AG09309 (cell line): ENCODE data around the gene SUGP1.
"Not testable (repeated sequence)": the region's sequence is repeated elsewhere in the genome, so short reads cannot be mapped to it uniquely, and the experiment has no call there.

Experiments
- DNase-seq: peaks from one replicate; pipeline ENCODE4 v3.0.0-alpha.2; 2010; ENCODE audit warnings: low read depth
- H3K4me3 ChIP-seq: 2 replicates; pipeline ENCODE4 v1.5.1; 2011; ENCODE audit warnings: mild to moderate bottlenecking, low read depth, low read length, moderate library complexity; ENCODE audit not compliant: control insufficient read depth
- CTCF ChIP-seq: IDR thresholded peaks from 2 replicates; pipeline ENCODE4 v1.5.1; 2011; ENCODE audit warnings: mild to moderate bottlenecking, low read depth, low read length, inconsistent platforms; ENCODE audit not compliant: insufficient read depth, control insufficient read depth; ENCODE audit errors: missing control alignments

Gene SUGP1

GRCh38 chr19:19356500-19356899, 36.2 kb upstream of the SUGP1 start:
- no peak for TF ChIP-seq CTCF
- DNase-seq = no peak
- no peak overlapping the region for H3K4me3 ChIP-seq

GRCh38 chr19:19355606-19356139, 35.4 kb upstream of the SUGP1 start:
- DNase-seq = no peak
- no peak for TF ChIP-seq CTCF
- no peak overlapping the region for H3K4me3 ChIP-seq

GRCh38 chr19:19354932-19355331, 34.6 kb upstream of the SUGP1 start:
- no peak overlapping the region for H3K4me3 ChIP-seq
- DNase-seq = no peak
- no peak for TF ChIP-seq CTCF

- DNase-seq = no peak
- TF ChIP-seq CTCF = no peak
- no peak overlapping the region for H3K4me3 ChIP-seq
Measured at GRCh38 chr19:19354007-19354406, 33.7 kb upstream of the SUGP1 start.

GRCh38 chr19:19352823-19353222, 32.5 kb upstream of the SUGP1 start:
- no peak overlapping the region for H3K4me3 ChIP-seq
- DNase-seq = no peak
- no peak for TF ChIP-seq CTCF

- not testable (repeated sequence) for DNase-seq, H3K4me3 ChIP-seq
Measured at GRCh38 chr19:19350756-19351155, 30.4 kb upstream of the SUGP1 start.

- H3K4me3 ChIP-seq = no peak overlapping the region
- no peak for TF ChIP-seq CTCF
- DNase-seq = no peak
Measured at GRCh38 chr19:19349365-19349764, 29.1 kb upstream of the SUGP1 start.
